ENCODE results near the gene DZIP1. TPM values are rescaled to one million over a fixed set of nuclear protein-coding genes. Genes with fewer than 3 reads are reported as not detected.

Gene DZIP1
- total RNA-seq, 1 donor from 2014 or later, result 18.1 TPM

- Mint-ChIP-seq H3K27me3 (ENCODE audit: unreplicated experiment) (peaks cover 2% of the 10 kb centered on the region), H3K9me3 (ENCODE audit: unreplicated experiment) (peaks cover 4% of the 10 kb centered on the region)
Observed at GRCh38 chr13:95546919-95547318, 97.6 kb downstream of the DZIP1 start.

GRCh38 chr13:95544293-95544692 is 100.2 kb downstream of the DZIP1 start:
- no peaks in the 10 kb centered on the region for H3K4me1 Mint-ChIP-seq (ENCODE audit: low read depth, unreplicated experiment)
- TF ChIP-seq CTCF (IDR thresholded peaks at IDR 0.05; ENCODE audit: partially characterized antibody, unreplicated experiment), result no peak
- no peak overlapping the region for H3K4me3 Mint-ChIP-seq (ENCODE audit: unreplicated experiment)
- H3K27me3 Mint-ChIP-seq (ENCODE audit: unreplicated experiment), result no peaks in the 10 kb centered on the region
- H3K27ac Mint-ChIP-seq (ENCODE audit: unreplicated experiment), result no peak overlapping the region
- H3K36me3 Mint-ChIP-seq (ENCODE audit: unreplicated experiment), result no peaks in the 10 kb centered on the region
- H3K9me3 Mint-ChIP-seq (ENCODE audit: unreplicated experiment), result peaks cover 2% of the 10 kb centered on the region
- DNase-seq, result no peak

More at GRCh38 chr13:95546919-95547318, 97.6 kb downstream of the DZIP1 start:
- Mint-ChIP-seq H3K36me3 (ENCODE audit: unreplicated experiment) (peaks cover 5% of the 10 kb centered on the region), H3K27ac (ENCODE audit: unreplicated experiment) (no peak overlapping the region), H3K4me1 (ENCODE audit: low read depth, unreplicated experiment) (no peaks in the 10 kb centered on the region), H3K4me3 (ENCODE audit: unreplicated experiment) (no peak overlapping the region)
- no peak for DNase-seq
- TF ChIP-seq CTCF (IDR thresholded peaks at IDR 0.05; ENCODE audit: partially characterized antibody, unreplicated experiment), result no peak

DNA sequence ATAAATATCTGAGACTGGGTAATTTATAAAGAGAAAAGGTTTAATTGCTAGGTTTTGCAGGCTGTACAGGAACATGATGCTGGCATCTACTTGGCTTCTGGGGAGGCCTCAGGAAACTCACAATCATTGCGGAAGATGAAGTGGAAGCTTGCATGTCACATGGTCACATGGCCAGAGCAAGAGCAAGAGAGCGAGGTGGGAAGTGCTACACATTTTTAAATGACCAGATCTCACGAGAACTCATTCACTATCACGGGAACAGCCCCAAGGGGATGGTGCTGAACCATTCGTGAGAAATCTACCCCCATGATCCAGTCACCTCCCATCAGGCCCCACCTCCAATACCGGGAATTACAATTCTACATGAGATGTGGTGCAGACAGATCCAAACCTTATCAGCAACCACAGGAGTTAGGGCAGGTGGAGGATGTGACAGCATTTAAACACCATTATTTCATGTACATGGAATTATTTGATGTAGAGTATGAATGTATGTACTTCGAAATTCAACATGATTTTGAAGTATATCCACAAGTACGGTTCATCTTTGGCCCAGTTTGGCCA is 102.5 kb downstream of the DZIP1 start:
- H3K9me3 Mint-ChIP-seq (ENCODE audit: unreplicated experiment), result peaks cover 2% of the 10 kb centered on the region
- no peak overlapping the region for H3K4me3 Mint-ChIP-seq (ENCODE audit: unreplicated experiment)
- TF ChIP-seq CTCF (IDR thresholded peaks at IDR 0.05; ENCODE audit: partially characterized antibody, unreplicated experiment), result no peak
- no peak for DNase-seq
- no peaks in the 10 kb centered on the region for H3K36me3 Mint-ChIP-seq (ENCODE audit: unreplicated experiment)
- no peaks in the 10 kb centered on the region for H3K4me1 Mint-ChIP-seq (ENCODE audit: low read depth, unreplicated experiment)
- no peaks in the 10 kb centered on the region for H3K27me3 Mint-ChIP-seq (ENCODE audit: unreplicated experiment)
- no peak overlapping the region for H3K27ac Mint-ChIP-seq (ENCODE audit: unreplicated experiment)

- Mint-ChIP-seq H3K4me1 (ENCODE audit: low read depth, unreplicated experiment) (no peaks in the 10 kb centered on the region), H3K27ac (ENCODE audit: unreplicated experiment) (no peak overlapping the region), H3K4me3 (ENCODE audit: unreplicated experiment) (no peak overlapping the region), H3K9me3 (ENCODE audit: unreplicated experiment) (no peaks in the 10 kb centered on the region), H3K27me3 (ENCODE audit: unreplicated experiment) (no peaks in the 10 kb centered on the region), H3K36me3 (ENCODE audit: unreplicated experiment) (no peaks in the 10 kb centered on the region)
- no peak for DNase-seq
- TF ChIP-seq CTCF (IDR thresholded peaks at IDR 0.05; ENCODE audit: partially characterized antibody, unreplicated experiment), result no peak
Observed at GRCh38 chr13:95541308-95541707, 103.2 kb downstream of the DZIP1 start.

DNA sequence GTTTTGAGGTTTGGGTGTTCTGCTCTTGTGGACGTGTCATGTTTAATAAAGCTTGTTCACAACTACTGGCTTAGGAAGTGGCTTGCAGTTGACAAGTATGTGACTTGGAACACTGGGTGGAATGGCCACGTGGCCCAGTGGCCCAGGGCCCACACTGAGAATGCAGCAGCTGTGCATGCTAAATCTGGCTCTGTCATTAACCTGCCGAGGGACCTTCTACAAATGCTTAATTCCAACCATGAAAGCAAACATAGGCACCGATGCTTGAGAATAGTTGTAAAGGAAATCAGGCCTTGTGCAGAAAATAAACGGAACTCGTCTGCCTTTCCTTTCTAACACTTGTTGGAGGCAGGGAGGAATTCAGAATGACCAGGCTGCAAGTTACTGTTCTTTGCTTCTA is 103.6 kb downstream of the DZIP1 start:
- Mint-ChIP-seq H3K36me3 (ENCODE audit: unreplicated experiment) (no peaks in the 10 kb centered on the region), H3K27ac (ENCODE audit: unreplicated experiment) (no peak overlapping the region), H3K4me1 (ENCODE audit: low read depth, unreplicated experiment) (no peaks in the 10 kb centered on the region), H3K9me3 (ENCODE audit: unreplicated experiment) (no peaks in the 10 kb centered on the region), H3K27me3 (ENCODE audit: unreplicated experiment) (no peaks in the 10 kb centered on the region), H3K4me3 (ENCODE audit: unreplicated experiment) (no peak overlapping the region)
- TF ChIP-seq CTCF (IDR thresholded peaks at IDR 0.05; ENCODE audit: partially characterized antibody, unreplicated experiment), result no peak
- no peak for DNase-seq

Measured in glutamatergic neuron (in vitro differentiated cells).